ENCODE measurements around the gene MACROD2. TPM values are rescaled to one million over a fixed set of nuclear protein-coding genes. Genes with fewer than 3 reads are reported as not detected.

MACROD2 gene
- polyA plus RNA-seq, 2 of the 4 experiments (the other 2 are of a cell fraction) = 0.96 to 1.3 TPM

GRCh38 chr20:15342991-15343523, 1347.7 kb downstream of the MACROD2 start:
- WGBS (ENCODE audit: missing lambda C conversion rate) = 76% methylated on average over 3 of the region's 3 CpGs
- FAIRE-seq (peak; percentile 70), ATAC-seq (no peak), DNase-seq (ENCODE audit: low read depth in 1 of 2, low spot score in 1 of 2) (no peak)
- Histone ChIP-seq H3K27ac (no peak overlapping the region), H3K4me2 (no peak overlapping the region), H3K4me3 (no peak overlapping the region), H3K4me1 (no peaks in the 10 kb centered on the region), H3K9me3 (0 out of 3 replicates have a peak, but pooled peaks cover 5% of the 10 kb centered on the region)
- ChIA-PET POLR2A (no interaction called here), CTCF (no interaction called here)
- TF ChIP-seq ESRRA (IDR thresholded peaks at IDR 0.05; ENCODE audit: borderline replicate concordance, low read length) (no peak), NFE2L2 (conservative IDR thresholded peaks at IDR 0.05; ENCODE audit: low read length) (no peak), CBX2 (IDR thresholded peaks at IDR 0.05; ENCODE audit: borderline replicate concordance, low read depth) (no peak)

DNA sequence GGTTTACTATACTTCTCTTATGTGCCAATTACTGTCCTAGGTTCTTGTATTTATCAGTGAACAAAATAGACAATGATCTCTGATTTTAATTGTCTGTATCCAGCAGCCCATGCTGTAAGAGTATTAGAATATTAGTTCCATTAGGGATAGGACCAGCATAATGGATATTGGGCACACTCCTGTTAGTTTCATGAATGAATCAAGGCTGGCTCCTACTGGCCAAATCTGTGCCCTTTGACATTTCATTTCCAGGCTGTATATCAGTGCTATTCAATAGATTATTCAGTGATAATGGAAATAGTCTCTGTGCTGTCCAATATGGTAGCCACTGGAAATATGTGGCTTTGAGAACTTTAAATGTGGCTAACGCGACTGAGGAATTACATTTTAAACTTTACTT, 1350.0 kb downstream of the MACROD2 start:
- CTCF ChIA-PET = interaction anchor here (1.7 kb wide), 1 partner anchor 10 kb away, joined by 3 read pairs; no protein-coding TSS in a partner anchor
- Histone ChIP-seq H3K4me2 (no peak overlapping the region), H3K27ac (no peak overlapping the region), H3K9me3 (0 out of 3 replicates have a peak, but pooled peaks cover 9% of the 10 kb centered on the region), H3K4me3 (no peak overlapping the region), H3K4me1 (no peaks in the 10 kb centered on the region)
- POLR2A ChIA-PET = no interaction called here
- TF ChIP-seq EHF (CRISPR knock-in tag; IDR thresholded peaks at IDR 0.05) (no peak), RAD21 (conservative IDR thresholded peaks at IDR 0.05 in 1 of 2, IDR thresholded peaks at IDR 0.05 in 1 of 2) (peak; percentile 19 to 28; a peak in 2 of 5 replicates)
- DNase-seq (ENCODE audit: low read depth in 1 of 2, low spot score in 1 of 2) (no peak), FAIRE-seq (no peak), ATAC-seq (no peak)
- 87% methylated on average over 2 of the region's 2 CpGs for WGBS (ENCODE audit: missing lambda C conversion rate)

DNA sequence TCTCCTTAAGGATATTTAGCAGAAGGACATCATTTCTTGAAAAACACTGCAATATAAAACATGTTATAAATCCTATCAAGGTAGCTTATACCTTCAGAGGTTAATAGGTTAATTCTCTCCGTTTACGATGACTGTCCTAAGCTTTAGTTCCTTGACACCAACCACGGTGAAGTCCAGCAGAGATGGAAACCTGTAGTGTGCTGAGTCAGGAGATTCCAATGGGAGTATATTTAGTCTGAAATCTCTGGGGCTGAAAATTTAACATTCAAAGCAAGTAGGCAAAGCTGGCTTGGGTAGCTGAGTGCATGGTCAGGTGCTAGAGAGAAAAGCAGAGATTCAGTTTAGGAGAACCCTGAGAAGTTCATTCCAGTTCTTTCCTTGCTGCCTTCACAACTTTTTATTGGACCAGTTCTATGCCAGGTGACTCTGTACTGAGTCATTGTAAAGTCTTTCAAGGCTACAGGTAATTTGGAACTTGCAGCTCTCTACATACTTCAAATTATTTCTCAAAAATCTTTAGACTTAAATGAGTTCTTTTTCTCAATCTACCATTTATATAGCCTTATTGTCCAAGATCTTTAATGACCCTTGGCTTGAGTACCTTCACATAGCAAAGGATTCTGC, 1351.5 kb downstream of the MACROD2 start:
- DNase-seq (ENCODE audit: low read depth in 1 of 2, low spot score in 1 of 2) = no peak
- TF ChIP-seq MAFK (IDR thresholded peaks at IDR 0.05; ENCODE audit: partially characterized antibody) (peak; percentile 69), CTCF (IDR thresholded peaks at IDR 0.05) (no peak)
- FAIRE-seq = no peak
- peaks cover 10% of the 10 kb centered on the region; the same call in 1 of the 3 replicates for H3K9me3 ChIP-seq
- WGBS (ENCODE audit: missing lambda C conversion rate) = 69% methylated on average over 3 of the region's 3 CpGs
- ChIA-PET CTCF (interaction anchor here (0.9 kb wide), 1 partner anchor 17 kb away, joined by 3 read pairs; no protein-coding TSS in a partner anchor), POLR2A (no interaction called here)
- no peak overlapping the region for H3K27ac ChIP-seq
- H3K4me3 ChIP-seq = no peak overlapping the region
- H3K4me1 ChIP-seq = no peaks in the 10 kb centered on the region
- ATAC-seq = no peak
- no peak overlapping the region for H3K4me2 ChIP-seq

DNA sequence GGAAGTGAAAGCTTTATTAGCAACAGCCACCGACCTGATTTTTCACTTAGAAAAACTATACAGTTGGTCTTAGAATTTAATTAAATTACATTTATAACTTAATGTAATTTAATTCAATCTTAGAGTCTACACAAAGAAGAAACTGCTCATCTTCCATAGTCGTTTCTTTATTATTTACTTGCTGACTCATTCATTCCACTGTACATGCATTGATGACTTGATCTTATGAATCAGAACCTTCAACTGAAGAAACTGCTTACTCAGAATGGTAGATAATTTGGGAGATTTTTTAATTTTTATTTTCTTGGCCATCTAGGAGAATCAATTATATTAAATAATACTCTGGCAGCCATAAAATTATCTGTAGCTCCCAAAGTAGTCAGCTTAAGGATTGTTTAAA, 1363.7 kb downstream of the MACROD2 start:
- ChIA-PET POLR2A (no interaction called here), CTCF (no interaction called here)
- H3K4me1 ChIP-seq = peaks cover 6% of the 10 kb centered on the region; the same call in 1 of the 3 replicates
- no peak overlapping the region for H3K27ac ChIP-seq
- ATAC-seq = no peak
- peak overlapping the region; percentile 11; the same call in 1 of the 3 replicates for H3K4me2 ChIP-seq
- TF ChIP-seq FOSL2 (IDR thresholded peaks at IDR 0.05) = peak; percentile 39; the same call in 1 of the 2 replicates
- TF ChIP-seq FOSL2 (CRISPR knock-in tag; IDR thresholded peaks at IDR 0.05) = peak; percentile 68
- no peak for TF ChIP-seq HOXB5 (CRISPR knock-in tag; IDR thresholded peaks at IDR 0.05)
- peak; percentile 89 for TF ChIP-seq MAFK (IDR thresholded peaks at IDR 0.05; ENCODE audit: partially characterized antibody)
- WGBS (ENCODE audit: missing lambda C conversion rate) = 33% methylated on average over 2 of the region's 2 CpGs
- DNase-seq (ENCODE audit: low read depth in 1 of 2, low spot score in 1 of 2) = peak; percentile 13 to 21
- H3K4me3 ChIP-seq = no peak overlapping the region
- no peak for FAIRE-seq
- H3K9me3 ChIP-seq = no peaks in the 10 kb centered on the region; the same call in 2 of the 3 replicates

- Histone ChIP-seq H3K27ac (no peak overlapping the region), H3K4me2 (0 out of 3 replicates have a peak overlapping the region, but pooled peaks have one; percentile 8), H3K4me1 (peaks cover 6% of the 10 kb centered on the region; the same call in 1 of the 3 replicates), H3K4me3 (no peak overlapping the region), H3K9me3 (no peaks in the 10 kb centered on the region)
- POLR2A ChIA-PET = no interaction called here
- TF ChIP-seq ZNF302 (CRISPR knock-in tag; IDR thresholded peaks at IDR 0.05) (no peak), HOXA7 (CRISPR knock-in tag; IDR thresholded peaks at IDR 0.05) (no peak), RFX5 (IDR thresholded peaks at IDR 0.05) (no peak), POLR2A (IDR thresholded peaks at IDR 0.05; ENCODE audit: low read length) (no peak), BCL3 (IDR thresholded peaks at IDR 0.05) (no peak), MAZ (IDR thresholded peaks at IDR 0.05; ENCODE audit: borderline replicate concordance, low read depth, low read length) (no peak), KDM1A (IDR thresholded peaks at IDR 0.05; ENCODE audit: low read depth) (no peak), HDAC2 (IDR thresholded peaks at IDR 0.05) (no peak), EP300 (IDR thresholded peaks at IDR 0.05) (no peak), JUNB (IDR thresholded peaks at IDR 0.05) (no peak), CHD4 (IDR thresholded peaks at IDR 0.05; ENCODE audit: borderline replicate concordance) (no peak), POLR2AphosphoS2 (conservative IDR thresholded peaks at IDR 0.05; ENCODE audit: low read length) (no peak), EHF (CRISPR knock-in tag; IDR thresholded peaks at IDR 0.05) (no peak), RAD21 (conservative IDR thresholded peaks at IDR 0.05 in 1 of 2, IDR thresholded peaks at IDR 0.05 in 1 of 2) (no peak)
- DNase-seq (ENCODE audit: low read depth in 1 of 2, low spot score in 1 of 2) = no peak
- CTCF ChIA-PET = interaction anchor here (0.6 kb wide), 1 partner anchor 285 kb away, joined by 3 read pairs; no protein-coding TSS in a partner anchor
- FAIRE-seq = no peak
- 13% methylated on average over 1 of the region's 1 CpG for WGBS (ENCODE audit: missing lambda C conversion rate)
- ATAC-seq = no peak
Observed at GRCh38 chr20:15362849-15363248, 1367.5 kb downstream of the MACROD2 start.

Measured in A549 (cell line).